Urothelium cell line (cell line): ENCODE data around the gene FBXL19.

Source experiments
- DNase-seq: peaks from one replicate; pipeline ENCODE4 v3.0.0; 2011; ENCODE audit warnings: low spot score, mixed read lengths
- FAIRE-seq: peaks from 2 replicates; lab custom pipeline; 2011; peaks lifted over from hg19 to GRCh38; lab: Jason Lieb, UNC

The FBXL19 gene

GRCh38 chr16:30894540-30895368 is 28.6 kb upstream of the FBXL19 start:
- DNase-seq (no peak), FAIRE-seq (no peak)

GRCh38 chr16:30895627-30896260 is 27.6 kb upstream of the FBXL19 start:
- DNase-seq = no peak

GRCh38 chr16:30896261-30896888 is 27.0 kb upstream of the FBXL19 start, which contains the start of gene CTF1:
Gene CTF1 (plus strand): TSS chr16:30896614. CDS start chr16:30896644, 30 bp downstream.
- DNase-seq (peak; percentile 80), FAIRE-seq (no peak)

More at GRCh38 chr16:30895627-30896260, 27.6 kb upstream of the FBXL19 start:
- FAIRE-seq = no peak

- DNase-seq (peak; percentile 85), FAIRE-seq (no peak)
Observed at GRCh38 chr16:30896889-30897733, 26.3 kb upstream of the FBXL19 start.

- FAIRE-seq (no peak), DNase-seq (no peak)
Observed at GRCh38 chr16:30899794-30900193, 23.6 kb upstream of the FBXL19 start.

- DNase-seq = no peak
- no peak for FAIRE-seq
Observed at GRCh38 chr16:30900588-30900987, 22.8 kb upstream of the FBXL19 start.

- FAIRE-seq = no peak
- DNase-seq = no peak
Observed at GRCh38 chr16:30901201-30902028, 22.0 kb upstream of the FBXL19 start.

GRCh38 chr16:30902029-30902972 is 21.1 kb upstream of the FBXL19 start:
- FAIRE-seq = no peak
- peak; percentile 81 for DNase-seq

- no peak for DNase-seq
- no peak for FAIRE-seq
Observed at GRCh38 chr16:30903002-30903401, 20.4 kb upstream of the FBXL19 start.

GRCh38 chr16:30903596-30903995 is 19.8 kb upstream of the FBXL19 start:
- FAIRE-seq = no peak
- no peak for DNase-seq

- no peak for FAIRE-seq
- DNase-seq = no peak
Observed at GRCh38 chr16:30904114-30904780, 19.1 kb upstream of the FBXL19 start.

- FAIRE-seq (no peak), DNase-seq (no peak)
Observed at GRCh38 chr16:30907064-30907463, 16.3 kb upstream of the FBXL19 start.

GRCh38 chr16:30910427-30911029 is 12.8 kb upstream of the FBXL19 start:
- FAIRE-seq (no peak), DNase-seq (no peak)

GRCh38 chr16:30912794-30913412 is 10.5 kb upstream of the FBXL19 start:
- DNase-seq (no peak), FAIRE-seq (no peak)

- FAIRE-seq = no peak
- no peak for DNase-seq
Observed at GRCh38 chr16:30914830-30915229, 8.5 kb upstream of the FBXL19 start.

GRCh38 chr16:30918614-30919013 is 4.8 kb upstream of the FBXL19 start:
- DNase-seq (no peak), FAIRE-seq (no peak)

- no peak for DNase-seq
- no peak for FAIRE-seq
Observed at GRCh38 chr16:30920891-30921290, 2.5 kb upstream of the FBXL19 start.

GRCh38 chr16:30921459-30921747 is 2.0 kb upstream of the FBXL19 start:
- FAIRE-seq = no peak
- no peak for DNase-seq
